Measurements from ENCODE around the gene ANGPTL7.

DNA sequence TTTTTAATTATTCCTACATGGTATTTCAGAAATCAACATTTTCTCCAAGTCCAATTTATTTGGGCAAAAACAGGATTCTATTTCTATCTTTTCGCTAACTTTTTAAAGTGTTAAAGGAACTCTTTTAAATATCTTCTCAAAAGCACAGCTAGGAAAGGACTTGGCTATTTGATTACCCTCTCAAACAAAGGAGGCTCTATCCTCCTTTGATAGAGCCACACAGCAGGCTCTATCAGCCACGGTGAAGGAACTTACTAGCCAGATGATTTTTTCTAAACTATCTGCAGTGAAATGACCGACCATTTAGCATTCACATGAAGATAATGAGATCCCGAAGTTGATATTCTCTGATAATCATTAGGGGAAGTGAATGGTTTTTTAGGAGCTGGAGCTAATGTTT is 9.1 kb downstream of the ANGPTL7 start:
- TF ChIP-seq, protein P1, sequence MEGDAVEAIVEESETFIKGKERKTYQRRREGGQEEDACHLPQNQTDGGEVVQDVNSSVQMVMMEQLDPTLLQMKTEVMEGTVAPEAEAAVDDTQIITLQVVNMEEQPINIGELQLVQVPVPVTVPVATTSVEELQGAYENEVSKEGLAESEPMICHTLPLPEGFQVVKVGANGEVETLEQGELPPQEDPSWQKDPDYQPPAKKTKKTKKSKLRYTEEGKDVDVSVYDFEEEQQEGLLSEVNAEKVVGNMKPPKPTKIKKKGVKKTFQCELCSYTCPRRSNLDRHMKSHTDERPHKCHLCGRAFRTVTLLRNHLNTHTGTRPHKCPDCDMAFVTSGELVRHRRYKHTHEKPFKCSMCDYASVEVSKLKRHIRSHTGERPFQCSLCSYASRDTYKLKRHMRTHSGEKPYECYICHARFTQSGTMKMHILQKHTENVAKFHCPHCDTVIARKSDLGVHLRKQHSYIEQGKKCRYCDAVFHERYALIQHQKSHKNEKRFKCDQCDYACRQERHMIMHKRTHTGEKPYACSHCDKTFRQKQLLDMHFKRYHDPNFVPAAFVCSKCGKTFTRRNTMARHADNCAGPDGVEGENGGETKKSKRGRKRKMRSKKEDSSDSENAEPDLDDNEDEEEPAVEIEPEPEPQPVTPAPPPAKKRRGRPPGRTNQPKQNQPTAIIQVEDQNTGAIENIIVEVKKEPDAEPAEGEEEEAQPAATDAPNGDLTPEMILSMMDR (IDR thresholded peaks at IDR 0.05), result no peak
- no peak for TF ChIP-seq POLR2A (IDR thresholded peaks at IDR 0.05)
